DMS114 treated with DMSO at 0.1 percent for 48 hours (cell line): ENCODE data around the gene ESRRB.

ENCODE experiments used
- DNase-seq: peaks from one replicate; lab custom pipeline; 2025; ENCODE audit not compliant: unreplicated experiment; lab: John Stamatoyannopoulos, UW

ESRRB gene

DNA sequence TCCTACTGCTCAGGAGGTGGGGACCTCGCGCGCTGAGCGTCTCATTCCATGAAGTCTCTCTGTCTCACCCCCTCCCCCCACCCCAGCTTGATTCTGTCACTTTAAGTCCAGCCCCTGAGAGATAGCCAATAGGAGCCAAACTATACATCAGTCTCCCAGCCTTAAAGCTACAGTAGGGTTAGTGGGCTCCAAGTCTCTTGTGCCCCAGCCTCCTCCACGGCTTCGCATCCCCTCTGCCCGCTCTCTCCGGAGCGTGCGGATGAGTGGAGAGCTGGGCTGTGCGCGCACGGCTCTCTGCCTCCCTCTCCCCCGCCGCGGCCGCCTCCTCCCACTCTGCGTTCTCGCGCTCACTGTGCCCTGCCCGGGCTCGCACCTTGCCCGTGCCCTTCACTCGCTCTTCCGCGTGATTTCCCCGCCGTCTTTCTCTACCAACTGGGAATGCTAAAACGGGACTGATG, at the start of gene ESRRB:
TSS of gene ESRRB (plus strand) at position 191 of the 458 bp plus-strand sequence. CDS start at position 456, 265 bp downstream.
- peak; percentile 8 for DNase-seq

DNA sequence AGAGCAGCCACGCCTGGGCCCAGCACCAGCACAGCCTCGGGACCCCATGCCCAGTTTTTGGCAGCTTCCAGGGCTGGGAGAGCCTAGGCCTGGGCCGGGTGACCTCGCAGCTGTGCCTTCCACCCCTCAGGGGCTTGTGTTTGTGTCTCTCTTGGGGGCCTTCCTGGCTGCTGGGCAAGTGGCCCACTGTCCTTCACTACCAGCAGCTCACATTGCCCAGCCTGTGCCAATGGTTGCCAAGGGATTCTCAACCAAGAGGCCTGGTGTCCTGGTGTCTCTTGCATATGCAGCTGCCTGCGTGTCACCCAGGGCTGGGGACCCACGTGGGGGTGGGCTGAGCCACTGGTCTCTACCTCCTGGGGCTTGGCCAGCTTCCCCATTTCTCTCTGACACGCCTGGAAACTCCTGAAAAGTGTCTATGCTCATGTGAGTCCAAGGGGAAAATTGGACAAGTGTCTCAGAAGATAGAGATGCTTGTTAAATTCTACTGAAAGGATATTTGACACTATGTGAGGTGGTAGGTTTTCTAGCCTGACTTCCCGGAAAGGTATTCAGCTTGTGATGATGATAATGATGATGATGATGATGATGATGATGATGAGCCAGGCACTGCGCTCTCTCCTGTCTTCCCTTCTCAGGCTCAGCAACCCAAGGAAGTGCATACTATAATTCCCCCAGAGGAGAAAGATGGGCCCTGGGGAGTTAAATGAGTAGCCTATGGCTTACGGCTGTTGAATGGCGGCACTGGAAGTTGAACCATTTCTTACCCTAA, 48.8 kb upstream of the ESRRB start:
- DNase-seq, result no peak

DNA sequence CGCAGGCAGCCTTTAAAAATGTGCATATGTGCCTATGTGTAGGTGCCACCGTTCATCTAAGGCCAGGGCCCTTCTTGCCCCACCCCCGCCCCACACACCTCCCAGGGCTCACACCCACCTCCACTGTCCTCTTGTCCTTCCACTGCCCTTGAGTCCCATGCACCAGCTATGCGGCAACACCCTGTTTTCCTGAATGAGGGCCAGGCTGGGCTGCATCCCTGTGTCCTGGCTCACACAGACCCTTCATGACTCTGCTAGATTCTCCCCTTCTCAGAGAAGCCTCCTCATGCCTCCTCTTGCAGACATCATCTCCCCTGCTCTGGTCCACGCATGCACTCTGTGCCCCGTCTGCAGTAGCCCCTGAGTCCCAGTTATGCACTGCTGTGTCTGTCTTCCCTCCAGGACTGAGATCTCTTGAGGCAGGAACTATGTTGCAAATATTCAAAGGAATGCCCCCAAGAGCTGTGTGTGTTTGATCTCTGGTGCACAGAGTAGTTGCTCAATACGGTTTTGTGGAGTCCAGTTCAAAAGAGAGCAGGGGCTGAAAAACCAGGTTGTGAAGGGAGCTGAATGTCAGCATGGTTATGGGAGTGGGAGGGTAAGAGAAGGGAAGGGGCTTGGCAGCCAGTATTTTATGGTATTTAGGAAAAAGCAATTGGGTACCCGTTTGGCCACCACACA, 47.3 kb upstream of the ESRRB start:
- no peak for DNase-seq

DNA sequence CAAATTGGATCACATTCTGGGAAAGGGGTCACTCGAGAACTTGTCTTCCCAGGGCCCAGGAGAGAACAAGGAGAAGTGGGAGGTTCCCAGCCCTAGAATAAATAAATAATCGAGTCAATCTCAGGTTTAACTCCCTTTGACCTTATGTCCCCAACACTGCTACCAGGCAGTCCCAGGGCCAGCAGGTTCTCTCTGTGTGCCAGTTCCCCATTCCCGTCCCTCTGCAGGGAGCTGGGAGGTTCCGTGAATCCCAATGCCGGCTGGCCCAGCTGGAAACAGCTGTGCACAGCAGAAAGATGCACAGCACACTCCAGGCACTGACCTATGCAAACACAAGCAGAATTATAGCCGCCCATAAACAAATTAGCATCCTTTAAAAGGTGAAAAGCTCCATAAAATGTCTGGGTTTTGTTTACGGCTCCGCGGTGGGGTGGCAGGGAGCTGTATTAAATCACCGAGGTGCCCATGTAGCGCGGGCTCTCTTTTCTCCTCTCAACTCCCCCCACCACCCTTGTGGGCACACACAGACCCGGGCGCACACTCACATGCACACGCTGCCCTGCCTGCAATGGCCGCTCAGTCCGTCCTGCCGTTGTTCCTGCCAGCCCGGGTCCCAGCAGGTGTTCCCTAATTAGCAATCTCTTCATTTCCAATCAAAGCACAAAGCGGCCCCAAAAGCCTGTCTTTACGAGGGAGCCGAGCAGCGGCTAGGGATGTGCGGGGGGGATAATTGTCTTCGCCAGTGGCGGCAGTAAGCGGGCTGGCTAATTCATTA, 46.6 kb upstream of the ESRRB start:
- DNase-seq, result no peak

GRCh38 chr14:76329951-76330350, 46.0 kb upstream of the ESRRB start:
- DNase-seq, result no peak

DNA sequence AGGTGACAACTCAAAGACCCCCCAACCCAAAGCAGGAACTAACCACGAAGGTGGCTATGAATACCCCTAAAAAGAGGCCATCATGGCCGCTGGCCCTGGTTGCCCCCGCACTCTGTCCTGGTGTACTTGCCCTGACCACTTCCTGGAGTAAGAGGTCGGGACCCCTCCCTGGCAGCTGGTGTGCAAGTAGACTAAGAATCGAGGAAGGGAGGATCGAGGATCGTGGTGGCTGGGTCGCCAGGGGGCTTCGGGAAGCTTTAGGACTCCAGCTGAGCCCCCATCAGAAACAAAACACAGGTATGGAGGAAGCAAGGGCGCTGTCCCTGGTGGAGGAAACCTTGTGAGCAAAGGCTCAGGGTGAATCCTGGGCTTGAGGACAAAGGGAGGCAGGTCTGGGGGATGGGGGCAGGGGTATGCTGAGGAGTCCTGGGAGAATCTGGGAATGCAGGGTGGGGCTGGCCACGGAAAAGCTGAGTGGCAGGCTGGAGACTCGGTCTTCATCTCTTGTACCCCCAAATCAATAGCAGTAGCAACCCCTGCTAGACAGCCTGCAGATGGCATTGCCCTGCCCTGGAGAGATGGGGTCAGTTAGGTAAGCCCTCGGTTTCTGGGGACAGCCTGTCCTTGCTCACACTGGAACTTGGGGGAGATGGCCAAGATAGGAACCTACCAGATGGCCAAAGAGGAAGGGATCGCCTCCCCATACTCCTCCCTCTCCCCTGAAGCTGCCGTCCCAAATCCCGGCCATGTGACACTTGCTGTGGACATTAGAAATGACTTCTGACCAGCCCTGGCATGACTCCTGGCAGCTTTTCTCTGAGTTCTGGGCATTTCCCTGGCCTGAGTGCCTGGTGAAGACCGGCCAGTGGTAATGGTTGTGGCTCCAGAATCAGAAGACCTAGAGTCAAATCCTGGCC, 45.3 kb upstream of the ESRRB start:
- no peak for DNase-seq

- DNase-seq, result no peak
Observed at GRCh38 chr14:76331328-76332011, 44.5 kb upstream of the ESRRB start.

DNA sequence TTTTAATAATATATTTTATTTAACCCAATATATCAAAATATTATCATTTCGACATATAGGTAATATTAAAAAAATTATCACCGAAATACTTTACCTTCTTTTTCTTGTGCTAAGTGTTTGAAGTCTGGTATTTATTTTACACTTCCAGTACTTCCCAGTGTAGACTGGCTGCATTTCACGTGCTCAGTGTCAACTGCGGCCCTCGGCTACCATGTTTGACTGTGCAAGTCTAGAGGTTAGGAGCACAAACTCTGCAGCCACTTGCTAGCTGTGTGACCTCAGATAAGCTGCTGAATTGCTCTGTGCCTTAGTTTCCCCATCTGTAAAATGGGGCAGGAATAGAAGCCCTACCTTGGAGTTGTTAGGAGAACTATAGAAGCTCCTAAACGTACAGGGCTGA, 42.3 kb upstream of the ESRRB start:
- no peak for DNase-seq

DNA sequence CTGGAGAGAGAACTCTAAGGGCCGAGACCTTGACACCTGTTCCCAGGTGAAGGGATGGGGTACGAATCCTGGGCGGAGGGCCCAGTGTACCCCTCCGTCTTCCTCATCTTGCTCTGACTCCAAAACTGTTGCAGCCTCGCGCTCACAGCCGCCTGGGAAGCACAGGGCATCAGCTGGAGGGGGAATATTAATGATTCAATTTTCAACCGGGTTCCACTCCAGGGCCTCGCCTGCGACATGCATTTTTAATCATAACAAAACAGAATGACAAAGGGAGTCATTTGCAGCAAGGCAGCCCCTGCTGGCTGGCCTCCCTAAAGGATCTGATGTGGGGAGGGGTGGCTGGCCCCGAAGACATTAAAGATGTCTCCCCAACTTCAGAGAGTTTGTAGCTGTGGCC, 41.6 kb upstream of the ESRRB start:
- DNase-seq, result no peak

- no peak for DNase-seq
Observed at GRCh38 chr14:76336876-76337275, 39.1 kb upstream of the ESRRB start.

DNA sequence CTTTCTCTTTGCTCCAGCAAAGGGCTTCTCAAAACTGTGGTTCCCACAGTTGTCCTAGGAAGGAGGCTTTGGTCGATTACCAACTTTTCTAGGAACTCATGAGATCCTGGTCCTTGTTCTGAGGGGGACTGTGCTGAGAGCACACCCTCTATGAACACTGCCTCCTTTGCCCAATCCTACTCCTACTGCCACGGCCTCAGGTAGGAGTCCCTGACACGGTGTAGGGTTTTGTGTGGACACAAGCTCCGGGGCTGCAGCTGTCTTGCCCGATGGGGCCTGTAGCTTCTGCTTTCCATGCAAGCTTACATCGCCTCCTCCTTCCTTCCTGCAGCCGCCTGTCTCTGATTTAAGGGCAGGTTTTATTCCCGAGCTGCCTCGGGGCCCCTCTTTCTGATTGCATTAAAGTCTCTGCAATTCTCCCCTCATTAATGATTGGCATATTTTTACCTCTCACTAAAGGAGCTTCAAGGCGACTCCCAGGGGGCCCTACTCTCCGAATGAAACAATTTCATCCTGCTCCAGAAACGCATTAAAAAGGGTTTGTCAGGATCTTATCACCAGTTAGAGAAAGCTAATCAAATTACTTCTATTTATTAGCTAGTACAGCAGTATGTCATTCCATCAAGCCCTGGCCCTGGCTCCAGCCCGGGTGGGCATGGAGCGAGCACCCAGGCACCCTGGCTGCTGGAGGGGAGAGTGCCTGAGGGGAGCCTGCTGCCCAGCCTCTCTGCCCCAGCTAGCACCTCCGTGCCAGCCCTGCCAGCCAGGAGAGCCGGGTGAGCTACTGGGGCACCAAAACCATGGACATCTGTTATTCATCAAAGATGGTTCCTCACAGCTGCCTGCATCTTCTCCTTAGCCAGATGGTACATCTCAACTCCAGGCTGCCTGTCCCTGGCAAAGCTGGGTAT, 38.0 kb upstream of the ESRRB start:
- no peak for DNase-seq

- DNase-seq, result no peak
Observed at GRCh38 chr14:76339728-76340615, 36.0 kb upstream of the ESRRB start.

DNA sequence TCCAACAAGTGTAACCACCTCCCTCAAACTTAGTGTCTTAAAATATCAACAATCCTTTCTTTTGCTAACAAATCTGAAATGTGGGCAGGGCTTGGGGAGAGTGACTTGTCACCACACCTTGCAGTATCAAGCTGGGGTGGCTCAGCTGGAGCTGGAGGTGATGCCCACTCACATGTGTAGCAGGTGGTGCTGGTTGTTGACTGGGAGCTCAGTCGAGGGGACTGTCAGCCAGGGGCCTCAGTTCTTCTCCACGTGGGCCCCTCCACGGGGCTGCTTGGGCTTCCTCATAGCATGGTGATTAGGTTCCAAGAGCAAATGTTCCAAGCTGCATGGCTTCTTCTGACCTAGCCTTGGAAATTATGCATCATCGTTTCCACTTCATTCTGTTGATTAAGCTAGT, 32.6 kb upstream of the ESRRB start:
- no peak for DNase-seq

DNA sequence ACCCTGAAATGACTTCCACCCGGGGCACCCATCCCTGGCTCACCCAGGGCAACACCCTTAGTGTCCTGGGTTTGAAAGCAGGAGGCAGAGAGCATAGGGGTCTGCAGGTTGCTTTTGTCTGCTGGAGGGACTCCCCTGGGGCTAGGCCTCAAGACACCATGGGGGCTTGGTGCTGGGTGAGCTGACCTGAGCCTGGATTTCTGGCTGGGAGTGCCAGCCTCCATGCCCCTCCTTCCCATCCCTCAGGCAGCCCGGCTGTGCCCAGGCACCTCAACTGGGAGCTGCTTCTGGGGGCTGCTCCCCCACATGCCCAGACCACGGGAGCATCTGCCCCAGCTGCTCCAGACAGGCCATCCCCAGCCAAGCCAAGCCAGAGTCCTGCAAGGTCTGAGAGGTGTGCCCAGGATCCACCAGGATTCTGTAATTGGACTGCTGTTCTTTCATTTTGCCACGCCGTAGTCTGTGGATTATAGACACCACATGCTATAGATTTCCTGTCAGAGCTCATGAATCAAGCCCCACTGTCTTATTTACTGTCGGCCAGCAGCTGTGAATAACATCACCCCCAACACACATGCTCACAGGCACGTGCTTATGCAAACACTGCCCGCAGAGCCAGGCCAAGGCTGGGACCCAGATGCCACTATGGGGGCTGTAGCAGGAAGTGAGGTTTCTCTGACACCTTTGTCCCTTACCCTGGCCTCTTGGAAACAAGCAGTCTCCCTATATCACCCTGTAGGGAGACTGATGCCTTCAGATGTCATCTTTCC, 29.4 kb upstream of the ESRRB start:
- DNase-seq, result no peak

DNA sequence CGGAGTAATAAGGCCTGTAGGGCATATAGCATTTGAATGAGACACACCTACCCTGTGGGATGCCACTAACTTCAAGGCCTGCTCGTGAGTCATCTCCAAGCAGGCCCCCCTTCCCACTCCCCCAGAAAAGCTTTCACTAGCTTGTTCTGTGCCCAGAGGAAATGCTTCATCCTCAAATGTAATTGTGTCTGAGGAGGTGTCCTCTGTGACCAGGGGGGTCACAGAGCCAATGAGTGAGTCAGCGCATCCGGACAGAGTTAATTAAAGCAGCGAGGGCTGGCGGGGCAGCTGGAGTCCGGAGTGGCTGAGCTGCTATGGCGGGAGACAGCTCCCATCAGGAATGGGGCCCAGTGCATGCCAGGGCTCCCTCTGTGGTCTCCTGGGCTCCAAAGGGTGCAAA, 27.0 kb upstream of the ESRRB start:
- DNase-seq, result no peak

DNA sequence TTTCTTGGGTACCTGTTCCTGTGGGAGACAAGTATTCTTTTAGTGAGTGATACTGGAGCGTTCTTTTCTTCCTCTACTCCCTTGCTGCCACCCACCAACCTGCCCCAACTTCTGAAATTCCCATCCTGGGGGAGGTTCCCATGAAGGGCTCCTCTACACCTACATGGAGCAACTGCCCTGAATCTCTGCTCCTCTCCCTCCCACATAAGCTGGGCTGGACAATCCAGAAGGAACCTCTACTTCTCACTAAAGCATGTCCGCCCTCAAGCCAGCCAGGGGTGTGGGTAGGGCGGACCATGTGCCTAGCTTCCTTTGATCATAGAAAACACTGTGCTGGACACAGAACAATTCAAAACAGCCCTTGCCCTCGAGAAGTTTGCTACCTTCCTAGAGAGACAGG, 25.9 kb upstream of the ESRRB start:
- no peak for DNase-seq

DNA sequence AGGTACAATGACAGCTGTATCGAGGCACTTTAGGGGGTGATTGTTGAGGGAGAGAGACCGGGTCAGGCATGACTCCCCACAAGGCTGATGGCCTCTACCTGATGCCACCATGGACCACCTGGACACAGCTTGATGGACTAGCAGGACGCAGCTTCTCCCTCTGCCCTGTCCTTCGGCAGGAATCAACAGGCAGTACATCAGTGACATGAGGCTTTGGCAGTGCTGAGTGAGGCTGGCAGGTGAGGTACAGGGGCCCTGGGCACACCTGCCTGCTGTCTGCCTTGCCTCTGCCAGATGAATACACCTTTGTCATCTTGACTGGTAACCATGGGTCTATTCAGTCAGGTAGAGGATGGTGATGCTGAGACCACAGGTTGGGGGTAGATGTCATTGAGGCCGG, 25.3 kb upstream of the ESRRB start:
- no peak for DNase-seq
